ENCODE data around the gene ZBTB11. TPM values are rescaled to one million over a fixed set of nuclear protein-coding genes. Genes with fewer than 3 reads are reported as not detected.
"Not testable (repeated sequence)": the region's sequence is repeated elsewhere in the genome, so short reads cannot be mapped to it uniquely, and the experiment has no call there.

The ZBTB11 gene
- total RNA-seq, 2 experiments from 2014 or later, result 29.3 to 31.9 TPM

GRCh38 chr3:101617478-101617877 is 59.5 kb downstream of the ZBTB11 start:
- ChIA-PET CTCF (no interaction called here), POLR2A (no interaction called here)
- Mint-ChIP-seq H3K4me3 (no peak overlapping the region), H3K27ac (no peak overlapping the region), H3K36me3 (ENCODE audit: low read depth) (no peaks in the 10 kb centered on the region), H3K9me3 (no peaks in the 10 kb centered on the region), H3K4me1 (no peaks in the 10 kb centered on the region), H3K27me3 (no peaks in the 10 kb centered on the region)
- no peak for DNase-seq

GRCh38 chr3:101615525-101615924 is 61.4 kb downstream of the ZBTB11 start:
- Mint-ChIP-seq H3K27ac (no peak overlapping the region), H3K9me3 (no peaks in the 10 kb centered on the region), H3K4me1 (no peaks in the 10 kb centered on the region), H3K36me3 (ENCODE audit: low read depth) (no peaks in the 10 kb centered on the region), H3K27me3 (no peaks in the 10 kb centered on the region), H3K4me3 (no peak overlapping the region)
- CTCF ChIA-PET, result no interaction called here
- POLR2A ChIA-PET, result no interaction called here
- DNase-seq, result no peak

GRCh38 chr3:101613014-101613413 is 63.9 kb downstream of the ZBTB11 start:
- H3K27ac Mint-ChIP-seq; H3K27me3 Mint-ChIP-seq; POLR2A ChIA-PET; H3K4me3 Mint-ChIP-seq; DNase-seq; H3K9me3 Mint-ChIP-seq; H3K36me3 Mint-ChIP-seq (ENCODE audit: low read depth); CTCF ChIA-PET; H3K4me1 Mint-ChIP-seq: not testable (repeated sequence)

- H3K36me3 Mint-ChIP-seq (ENCODE audit: low read depth), result no peaks in the 10 kb centered on the region
- DNase-seq, result no peak
- CTCF ChIA-PET, result no interaction called here
- no peaks in the 10 kb centered on the region for H3K4me1 Mint-ChIP-seq
- H3K4me3 Mint-ChIP-seq, result no peak overlapping the region
- H3K27ac Mint-ChIP-seq, result no peak overlapping the region
- no peaks in the 10 kb centered on the region for H3K9me3 Mint-ChIP-seq
- POLR2A ChIA-PET, result no interaction called here
- H3K27me3 Mint-ChIP-seq, result no peaks in the 10 kb centered on the region
Measured at GRCh38 chr3:101611023-101611422, 65.9 kb downstream of the ZBTB11 start.

- H3K9me3 Mint-ChIP-seq, H3K4me1 Mint-ChIP-seq, CTCF ChIA-PET, POLR2A ChIA-PET, H3K27me3 Mint-ChIP-seq, H3K27ac Mint-ChIP-seq, DNase-seq, H3K4me3 Mint-ChIP-seq: not testable (repeated sequence)
- peaks cover 13% of the 10 kb centered on the region for H3K36me3 Mint-ChIP-seq (ENCODE audit: low read depth)
Measured at GRCh38 chr3:101605398-101605797, 71.5 kb downstream of the ZBTB11 start.

GRCh38 chr3:101603184-101603583 is 73.7 kb downstream of the ZBTB11 start:
- no peak for DNase-seq
- Mint-ChIP-seq H3K27ac (no peak overlapping the region), H3K36me3 (ENCODE audit: low read depth) (peaks cover 25% of the 10 kb centered on the region), H3K27me3 (no peaks in the 10 kb centered on the region), H3K9me3 (no peaks in the 10 kb centered on the region), H3K4me3 (no peak overlapping the region), H3K4me1 (no peaks in the 10 kb centered on the region)
- ChIA-PET CTCF (no interaction called here), POLR2A (no interaction called here)

- Mint-ChIP-seq H3K27ac (no peak overlapping the region), H3K36me3 (ENCODE audit: low read depth) (peaks cover 27% of the 10 kb centered on the region), H3K4me1 (no peaks in the 10 kb centered on the region), H3K9me3 (no peaks in the 10 kb centered on the region), H3K4me3 (no peak overlapping the region), H3K27me3 (no peaks in the 10 kb centered on the region)
- ChIA-PET CTCF (no interaction called here), POLR2A (no interaction called here)
- DNase-seq, result no peak
Measured at GRCh38 chr3:101602731-101603130, 74.2 kb downstream of the ZBTB11 start.

Other genes starting within 250 kb of the ZBTB11 start
- gene SENP7, start 163.9 kb downstream of the ZBTB11 start, total RNA-seq, result 10 to 100 TPM; 28.3 to 30.5 TPM
- 10 to 100 TPM; 21.4 to 22.7 TPM for gene TRMT10C, start 115.3 kb downstream of the ZBTB11 start, total RNA-seq
- 100 to 1,000 TPM; 163 to 172 TPM for gene PCNP, start 103.0 kb downstream of the ZBTB11 start, total RNA-seq
- gene RPL24, start 9.6 kb upstream of the ZBTB11 start, total RNA-seq, result 1,000 to 10,000 TPM; 1,033 to 1,040 TPM
- gene CEP97, start 47.5 kb upstream of the ZBTB11 start, total RNA-seq, result 10 to 100 TPM; 22.7 to 25.8 TPM
- gene NXPE3, start 102.1 kb upstream of the ZBTB11 start, total RNA-seq, result 10 to 100 TPM; 22.4 to 23.6 TPM
- gene NFKBIZ, start 172.4 kb upstream of the ZBTB11 start, total RNA-seq, result 10 to 100 TPM; 76.5 to 81.3 TPM